ENCODE measurements around the gene RPA1. TPM values are rescaled to one million over a fixed set of nuclear protein-coding genes. Genes with fewer than 3 reads are reported as not detected.

The RPA1 gene
- total RNA-seq, 1 donor from 2014 or later = 234 TPM

GRCh38 chr17:1898872-1899271 is 69.1 kb downstream of the RPA1 start:
- peaks cover 6% of the 10 kb centered on the region for H3K4me1 Mint-ChIP-seq
- H3K9me3 Mint-ChIP-seq = no peaks in the 10 kb centered on the region
- no peak overlapping the region for H3K27ac Mint-ChIP-seq
- no peak overlapping the region for H3K4me3 Mint-ChIP-seq
- DNase-seq = no peak
- intact Hi-C loops (cut with micrococcal nuclease) = no loop called here
- peaks cover 4% of the 10 kb centered on the region for H3K27me3 Mint-ChIP-seq
- peaks cover 48% of the 10 kb centered on the region for H3K36me3 Mint-ChIP-seq (ENCODE audit: low read depth)

- Mint-ChIP-seq H3K36me3 (ENCODE audit: low read depth) (peaks cover 41% of the 10 kb centered on the region), H3K4me3 (no peak overlapping the region), H3K27ac (no peak overlapping the region), H3K4me1 (peaks cover 6% of the 10 kb centered on the region), H3K9me3 (no peaks in the 10 kb centered on the region), H3K27me3 (peaks cover 9% of the 10 kb centered on the region)
- no peak for DNase-seq
- intact Hi-C loops (cut with micrococcal nuclease) = no loop called here
Measured at GRCh38 chr17:1899403-1900000, 69.7 kb downstream of the RPA1 start.

- no peak for DNase-seq
- intact Hi-C loops (cut with micrococcal nuclease) = loop anchor here (5.0 to 10.0 kb wide), 2 partner anchors 123 to 380 kb away; partner anchors contain the start of gene RTN4RL1
- peaks cover 52% of the 10 kb centered on the region for H3K27me3 Mint-ChIP-seq
- H3K4me3 Mint-ChIP-seq = no peak overlapping the region
- peaks cover 2% of the 10 kb centered on the region for H3K36me3 Mint-ChIP-seq (ENCODE audit: low read depth)
- H3K4me1 Mint-ChIP-seq = peaks cover 8% of the 10 kb centered on the region
- no peaks in the 10 kb centered on the region for H3K9me3 Mint-ChIP-seq
- no peak overlapping the region for H3K27ac Mint-ChIP-seq
Measured at GRCh38 chr17:1904273-1905182, 74.7 kb downstream of the RPA1 start.

GRCh38 chr17:1905190-1905913 is 75.5 kb downstream of the RPA1 start:
- H3K4me3 Mint-ChIP-seq = no peak overlapping the region
- H3K27me3 Mint-ChIP-seq = peaks cover 60% of the 10 kb centered on the region
- no peak overlapping the region for H3K27ac Mint-ChIP-seq
- H3K9me3 Mint-ChIP-seq = no peaks in the 10 kb centered on the region
- intact Hi-C loops (cut with micrococcal nuclease) = loop anchor here (5.0 to 10.0 kb wide), 2 partner anchors 122 to 379 kb away; partner anchors contain the start of gene RTN4RL1
- no peak for DNase-seq
- H3K36me3 Mint-ChIP-seq (ENCODE audit: low read depth) = no peaks in the 10 kb centered on the region
- peaks cover 8% of the 10 kb centered on the region for H3K4me1 Mint-ChIP-seq

GRCh38 chr17:1906662-1907101 is 76.9 kb downstream of the RPA1 start:
- no peak overlapping the region for H3K27ac Mint-ChIP-seq
- H3K27me3 Mint-ChIP-seq = peaks cover 64% of the 10 kb centered on the region
- H3K36me3 Mint-ChIP-seq (ENCODE audit: low read depth) = no peaks in the 10 kb centered on the region
- intact Hi-C loops (cut with micrococcal nuclease) = loop anchor here (5.0 to 10.0 kb wide), 2 partner anchors 121 to 378 kb away; partner anchors contain the start of gene RTN4RL1
- H3K4me3 Mint-ChIP-seq = no peak overlapping the region
- DNase-seq = no peak
- no peaks in the 10 kb centered on the region for H3K9me3 Mint-ChIP-seq
- peaks cover 8% of the 10 kb centered on the region for H3K4me1 Mint-ChIP-seq

GRCh38 chr17:1907216-1907631 is 77.4 kb downstream of the RPA1 start:
- no peak overlapping the region for H3K27ac Mint-ChIP-seq
- intact Hi-C loops (cut with micrococcal nuclease) = loop anchor here (5.0 to 10.0 kb wide), 2 partner anchors 120 to 378 kb away; partner anchors contain the start of gene RTN4RL1
- H3K4me1 Mint-ChIP-seq = peaks cover 8% of the 10 kb centered on the region
- no peaks in the 10 kb centered on the region for H3K36me3 Mint-ChIP-seq (ENCODE audit: low read depth)
- peaks cover 69% of the 10 kb centered on the region for H3K27me3 Mint-ChIP-seq
- no peaks in the 10 kb centered on the region for H3K9me3 Mint-ChIP-seq
- H3K4me3 Mint-ChIP-seq = peak overlapping the region; percentile 37
- no peak for DNase-seq

- Mint-ChIP-seq H3K27me3 (peaks cover 72% of the 10 kb centered on the region), H3K9me3 (no peaks in the 10 kb centered on the region), H3K4me3 (peak overlapping the region; percentile 69), H3K36me3 (ENCODE audit: low read depth) (no peaks in the 10 kb centered on the region), H3K4me1 (peaks cover 7% of the 10 kb centered on the region), H3K27ac (no peak overlapping the region)
- DNase-seq = peak; percentile 74
- intact Hi-C loops (cut with micrococcal nuclease) = loop anchor here (5.0 to 10.0 kb wide), 2 partner anchors 119 to 377 kb away; partner anchors contain the start of gene RTN4RL1
Measured at GRCh38 chr17:1907909-1908698, 78.3 kb downstream of the RPA1 start.

GRCh38 chr17:1908699-1909309 is 79.0 kb downstream of the RPA1 start:
- no peak overlapping the region for H3K27ac Mint-ChIP-seq
- H3K4me1 Mint-ChIP-seq = peaks cover 6% of the 10 kb centered on the region
- no peaks in the 10 kb centered on the region for H3K36me3 Mint-ChIP-seq (ENCODE audit: low read depth)
- no peaks in the 10 kb centered on the region for H3K9me3 Mint-ChIP-seq
- H3K4me3 Mint-ChIP-seq = peak overlapping the region; percentile 69
- intact Hi-C loops (cut with micrococcal nuclease) = loop anchor here (5.0 to 10.0 kb wide), 2 partner anchors 118 to 376 kb away; partner anchors contain the start of gene RTN4RL1
- peaks cover 68% of the 10 kb centered on the region for H3K27me3 Mint-ChIP-seq
- peak; percentile 83 for DNase-seq

- Mint-ChIP-seq H3K4me3 (no peak overlapping the region), H3K9me3 (no peaks in the 10 kb centered on the region), H3K4me1 (peaks cover 6% of the 10 kb centered on the region), H3K36me3 (ENCODE audit: low read depth) (no peaks in the 10 kb centered on the region), H3K27me3 (peaks cover 60% of the 10 kb centered on the region), H3K27ac (no peak overlapping the region)
- intact Hi-C loops (cut with micrococcal nuclease) = loop anchor here (5.0 to 10.0 kb wide), 2 partner anchors 117 to 375 kb away; partner anchors contain the start of gene RTN4RL1
- no peak for DNase-seq
Measured at GRCh38 chr17:1909985-1910384, 80.2 kb downstream of the RPA1 start.

GRCh38 chr17:1912146-1912545 is 82.3 kb downstream of the RPA1 start:
- intact Hi-C loops (cut with micrococcal nuclease) = no loop called here
- no peak overlapping the region for H3K27ac Mint-ChIP-seq
- no peak overlapping the region for H3K4me3 Mint-ChIP-seq
- no peaks in the 10 kb centered on the region for H3K9me3 Mint-ChIP-seq
- peaks cover 47% of the 10 kb centered on the region for H3K27me3 Mint-ChIP-seq
- peaks cover 3% of the 10 kb centered on the region for H3K4me1 Mint-ChIP-seq
- no peak for DNase-seq
- no peaks in the 10 kb centered on the region for H3K36me3 Mint-ChIP-seq (ENCODE audit: low read depth)

- no peak for DNase-seq
- H3K27me3 Mint-ChIP-seq = peaks cover 35% of the 10 kb centered on the region
- intact Hi-C loops (cut with micrococcal nuclease) = no loop called here
- no peak overlapping the region for H3K27ac Mint-ChIP-seq
- H3K4me3 Mint-ChIP-seq = no peak overlapping the region
- no peaks in the 10 kb centered on the region for H3K9me3 Mint-ChIP-seq
- no peaks in the 10 kb centered on the region for H3K4me1 Mint-ChIP-seq
- no peaks in the 10 kb centered on the region for H3K36me3 Mint-ChIP-seq (ENCODE audit: low read depth)
Measured at GRCh38 chr17:1913702-1914101, 83.9 kb downstream of the RPA1 start.

- intact Hi-C loops (cut with micrococcal nuclease) = no loop called here
- Mint-ChIP-seq H3K9me3 (no peaks in the 10 kb centered on the region), H3K27me3 (peaks cover 28% of the 10 kb centered on the region), H3K36me3 (ENCODE audit: low read depth) (no peaks in the 10 kb centered on the region), H3K27ac (no peak overlapping the region), H3K4me3 (no peak overlapping the region), H3K4me1 (no peaks in the 10 kb centered on the region)
- no peak for DNase-seq
Measured at GRCh38 chr17:1914661-1915083, 84.9 kb downstream of the RPA1 start.

All from activated CD4-positive, alpha-beta T cell treated with anti-CD3 and anti-CD28 coated beads, Interleukin-2, amount 10 ng/mL, durations not matched to agents 24 days and 14 days (primary cell).